ENCODE data around the gene PFDN4. TPM values are rescaled to one million over a fixed set of nuclear protein-coding genes. Genes with fewer than 3 reads are reported as not detected.

Gene PFDN4
- total RNA-seq, 4 donors from 2014 or later = 46.4 to 72.7 (median 54.2) TPM

GRCh38 chr20:54174457-54175175 is 33.3 kb upstream of the PFDN4 start:
- DNase-seq (ENCODE audit: low spot score) (no peak), ATAC-seq (ENCODE audit: low FRiP score) (no peak)
- no peak for TF ChIP-seq CTCF (IDR thresholded peaks at IDR 0.05)

DNA sequence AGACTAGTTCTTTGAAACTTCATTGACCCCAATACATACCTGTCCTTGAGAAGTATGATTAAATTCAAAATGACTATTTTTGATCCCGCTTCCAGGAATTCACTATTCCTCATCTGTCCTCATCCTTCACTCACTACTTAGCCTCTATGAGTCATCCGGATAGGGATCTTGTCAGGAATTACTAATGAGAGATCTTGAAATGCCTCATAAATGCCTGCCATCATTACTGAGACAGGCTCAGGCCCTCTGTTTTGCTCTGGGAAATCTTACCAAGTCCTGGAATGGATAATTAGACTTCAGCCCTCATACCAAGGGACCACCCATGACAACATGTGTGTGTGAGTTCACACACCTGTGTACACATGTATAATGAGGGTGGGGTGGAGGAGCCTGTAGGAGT is 31.3 kb upstream of the PFDN4 start:
- TF ChIP-seq CTCF (IDR thresholded peaks at IDR 0.05) = no peak
- no peak for ATAC-seq (ENCODE audit: low FRiP score)
- no peak for DNase-seq (ENCODE audit: low spot score)

- ATAC-seq (ENCODE audit: low FRiP score) (no peak), DNase-seq (ENCODE audit: low spot score) (no peak)
- TF ChIP-seq CTCF (IDR thresholded peaks at IDR 0.05) = no peak
Measured at GRCh38 chr20:54177378-54177777, 30.5 kb upstream of the PFDN4 start.

GRCh38 chr20:54178256-54178655 is 29.6 kb upstream of the PFDN4 start:
- TF ChIP-seq CTCF (IDR thresholded peaks at IDR 0.05) = no peak
- no peak for ATAC-seq (ENCODE audit: low FRiP score)

GRCh38 chr20:54179946-54180345 is 27.9 kb upstream of the PFDN4 start:
- TF ChIP-seq CTCF (IDR thresholded peaks at IDR 0.05) = no peak
- DNase-seq (ENCODE audit: low spot score) (no peak), ATAC-seq (ENCODE audit: low FRiP score) (no peak)

More at GRCh38 chr20:54178256-54178655, 29.6 kb upstream of the PFDN4 start:
- no peak for DNase-seq (ENCODE audit: low spot score)

- DNase-seq (ENCODE audit: low spot score) = no peak
- TF ChIP-seq CTCF (IDR thresholded peaks at IDR 0.05) = no peak
- ATAC-seq (ENCODE audit: low FRiP score) = no peak
Measured at GRCh38 chr20:54180931-54181330, 27.0 kb upstream of the PFDN4 start.

DNA sequence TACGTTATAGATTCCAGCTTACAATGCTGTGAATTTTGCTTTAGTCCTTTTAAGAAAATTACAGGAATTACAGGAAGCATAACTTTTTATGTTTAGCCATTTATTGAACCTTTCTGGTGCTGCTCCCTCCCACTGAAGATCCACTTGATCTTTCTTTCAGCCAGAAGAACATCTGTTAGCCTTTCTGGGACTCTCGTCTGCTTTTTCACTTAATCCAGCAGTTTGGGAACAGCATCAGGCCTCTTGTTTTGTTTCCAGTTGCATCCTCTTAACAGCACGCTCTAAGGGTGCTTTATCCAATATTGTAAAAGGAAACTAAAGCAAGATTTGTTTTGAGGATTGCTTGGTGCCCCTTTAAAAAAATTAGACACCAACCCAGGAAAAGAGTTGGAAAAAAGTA is 23.8 kb upstream of the PFDN4 start:
- no peak for DNase-seq (ENCODE audit: low spot score)
- TF ChIP-seq CTCF (IDR thresholded peaks at IDR 0.05) = no peak
- ATAC-seq (ENCODE audit: low FRiP score) = no peak

Measured in omental fat pad (tissue), 4 donors.